HEK293 (cell line): ENCODE results near the gene IL18R1.
A peak's percentile ranks its signal among the peaks of the same experiment; 100 is the strongest.

Source experiments
- CTCF ChIP-seq: fragments of 450-650 bp; formaldehyde crosslinking; IDR thresholded peaks from 2 replicates; pipeline ENCODE4 v1.5.1; 2016; ENCODE audit warnings: missing biosample characterization, missing genetic modification characterization
- GLIS1 ChIP-seq: fragments of 450-650 bp; formaldehyde crosslinking; IDR thresholded peaks from 2 replicates; pipeline ENCODE4 v1.5.1; 2016; ENCODE audit warnings: missing biosample characterization, missing genetic modification characterization
- KLF10 ChIP-seq: fragments of 450-650 bp; IDR thresholded peaks from 2 replicates; pipeline ENCODE4 v1.5.1; 2018; ENCODE audit warnings: missing biosample characterization, mild to moderate bottlenecking, missing genetic modification characterization
- MEIS1 ChIP-seq: sonication (generic); formaldehyde crosslinking; IDR thresholded peaks from 2 replicates; pipeline ENCODE4 v1.8.1; 2022; ENCODE audit warnings: missing genetic modification reagents, mild to moderate bottlenecking, borderline replicate concordance
- MYNN ChIP-seq: fragments of 450-650 bp; formaldehyde crosslinking; IDR thresholded peaks from 2 replicates; pipeline ENCODE4 v1.5.1; 2016; ENCODE audit warnings: missing biosample characterization, missing genetic modification characterization, borderline replicate concordance
- OVOL3 ChIP-seq: fragments of 450-650 bp; formaldehyde crosslinking; IDR thresholded peaks from 2 replicates; pipeline ENCODE4 v1.5.1; 2016; ENCODE audit warnings: missing biosample characterization, missing genetic modification characterization
- PATZ1 ChIP-seq: fragments of 450-650 bp; formaldehyde crosslinking; IDR thresholded peaks from 2 replicates; pipeline ENCODE4 v1.5.1; 2016; ENCODE audit warnings: missing biosample characterization, missing genetic modification characterization
- REPIN1 ChIP-seq: fragments of 450-650 bp; formaldehyde crosslinking; IDR thresholded peaks from 2 replicates; pipeline ENCODE4 v1.5.1; 2017; ENCODE audit warnings: missing biosample characterization, missing genetic modification characterization, low read depth
- YY1 ChIP-seq: fragments of 450-650 bp; formaldehyde crosslinking; IDR thresholded peaks from 2 replicates; pipeline ENCODE4 v1.5.1; 2018; ENCODE audit warnings: missing biosample characterization, missing genetic modification characterization
- ZBTB20 ChIP-seq: fragments of 450-650 bp; formaldehyde crosslinking; IDR thresholded peaks from 2 replicates; pipeline ENCODE4 v1.5.1; 2016; ENCODE audit warnings: missing biosample characterization, missing genetic modification characterization
- ZBTB26 ChIP-seq: fragments of 450-650 bp; formaldehyde crosslinking; optimal IDR thresholded peaks from 2 replicates; pipeline ENCODE3; 2016; ENCODE audit warnings: missing biosample characterization, mild to moderate bottlenecking, missing genetic modification characterization
- ZBTB48 ChIP-seq: fragments of 450-650 bp; formaldehyde crosslinking; IDR thresholded peaks from 2 replicates; pipeline ENCODE4 v1.5.1; 2016; ENCODE audit warnings: missing biosample characterization, missing genetic modification characterization
- ZBTB8A ChIP-seq: fragments of 450-650 bp; formaldehyde crosslinking; IDR thresholded peaks from 2 replicates; pipeline ENCODE4 v1.5.1; 2016; ENCODE audit warnings: missing biosample characterization, missing genetic modification characterization
- ZEB2 ChIP-seq: fragments of 450-650 bp; formaldehyde crosslinking; IDR thresholded peaks from 2 replicates; pipeline ENCODE4 v1.5.1; 2016; ENCODE audit warnings: missing biosample characterization, missing genetic modification characterization
- ZFP41 ChIP-seq: fragments of 450-650 bp; formaldehyde crosslinking; IDR thresholded peaks from 2 replicates; pipeline ENCODE4 v1.5.1; 2016; ENCODE audit warnings: missing biosample characterization, missing genetic modification characterization, borderline replicate concordance
- ZFP69B ChIP-seq: fragments of 450-650 bp; formaldehyde crosslinking; IDR thresholded peaks from 2 replicates; pipeline ENCODE4 v1.5.1; 2016; ENCODE audit warnings: missing biosample characterization, missing genetic modification characterization
- ZNF146 ChIP-seq: fragments of 450-650 bp; formaldehyde crosslinking; IDR thresholded peaks from 2 replicates; pipeline ENCODE4 v1.5.1; 2016; ENCODE audit warnings: missing biosample characterization, missing genetic modification characterization
- ZNF2 ChIP-seq: fragments of 450-650 bp; formaldehyde crosslinking; IDR thresholded peaks from 2 replicates; pipeline ENCODE4 v1.5.1; 2016; ENCODE audit warnings: missing biosample characterization, missing genetic modification characterization
- ZNF202 ChIP-seq: fragments of 450-650 bp; formaldehyde crosslinking; IDR thresholded peaks from 2 replicates; pipeline ENCODE4 v1.5.1; 2016; ENCODE audit warnings: missing biosample characterization, missing genetic modification characterization, borderline replicate concordance
- ZNF211 ChIP-seq: fragments of 450-650 bp; formaldehyde crosslinking; IDR thresholded peaks from 2 replicates; pipeline ENCODE4 v1.5.1; 2016; ENCODE audit warnings: low read depth, missing biosample characterization, missing genetic modification characterization
- ZNF221 ChIP-seq: fragments of 450-650 bp; formaldehyde crosslinking; IDR thresholded peaks from 2 replicates; pipeline ENCODE4 v1.5.1; 2017; ENCODE audit warnings: missing biosample characterization, missing genetic modification characterization, borderline replicate concordance
- ZNF239 ChIP-seq: fragments of 450-650 bp; formaldehyde crosslinking; IDR thresholded peaks from 2 replicates; pipeline ENCODE4 v1.5.1; 2016; ENCODE audit warnings: missing biosample characterization, missing genetic modification characterization
- ZNF274 ChIP-seq, 2 experiments: fragments of 200-500 bp in 1 of 2; fragments of 450-650 bp in 1 of 2; sonication (Bioruptor generic) in 1 of 2; formaldehyde crosslinking in 1 of 2; IDR thresholded peaks; 2 replicates each; pipeline versions ENCODE4 v1.5.1 to v1.6.1; 2014 to 2016; ENCODE audit warnings: borderline replicate concordance in 1 of 2, inconsistent platforms in 1 of 2, low read length in 1 of 2, missing biosample characterization in 1 of 2, missing genetic modification characterization in 1 of 2
- ZNF302 ChIP-seq: fragments of 450-650 bp; formaldehyde crosslinking; IDR thresholded peaks from 2 replicates; pipeline ENCODE4 v1.5.1; 2016; ENCODE audit warnings: missing biosample characterization, missing genetic modification characterization, low read depth
- ZNF324 ChIP-seq: fragments of 450-650 bp; formaldehyde crosslinking; IDR thresholded peaks from 2 replicates; pipeline ENCODE4 v1.5.1; 2016; ENCODE audit warnings: missing biosample characterization, missing genetic modification characterization
- ZNF362 ChIP-seq: fragments of 450-650 bp; formaldehyde crosslinking; IDR thresholded peaks from 2 replicates; pipeline ENCODE4 v1.5.1; 2016; ENCODE audit warnings: missing biosample characterization, missing genetic modification characterization
- ZNF394 ChIP-seq: fragments of 450-650 bp; formaldehyde crosslinking; IDR thresholded peaks from 2 replicates; pipeline ENCODE4 v1.5.1; 2016; ENCODE audit warnings: missing biosample characterization, missing genetic modification characterization, mild to moderate bottlenecking, moderate library complexity, borderline replicate concordance
- ZNF404 ChIP-seq: fragments of 450-650 bp; formaldehyde crosslinking; IDR thresholded peaks from 2 replicates; pipeline ENCODE4 v1.5.1; 2017; ENCODE audit warnings: missing biosample characterization, missing genetic modification characterization
- ZNF433 ChIP-seq: fragments of 450-650 bp; formaldehyde crosslinking; IDR thresholded peaks from 2 replicates; pipeline ENCODE4 v1.5.1; 2016; ENCODE audit warnings: missing biosample characterization, missing genetic modification characterization, low read depth
- ZNF529 ChIP-seq: fragments of 450-650 bp; formaldehyde crosslinking; IDR thresholded peaks from 2 replicates; pipeline ENCODE4 v1.5.1; 2017; ENCODE audit warnings: missing genetic modification characterization, missing biosample characterization; ENCODE audit not compliant: insufficient replicate concordance
- ZNF549 ChIP-seq: fragments of 450-650 bp; IDR thresholded peaks from 2 replicates; pipeline ENCODE4 v1.5.1; 2018; ENCODE audit warnings: missing biosample characterization, missing genetic modification characterization, mild to moderate bottlenecking, inconsistent platforms, moderate library complexity
- ZNF558 ChIP-seq: fragments of 450-650 bp; formaldehyde crosslinking; IDR thresholded peaks from 2 replicates; pipeline ENCODE4 v1.5.1; 2016; ENCODE audit warnings: missing biosample characterization, missing genetic modification characterization
- ZNF654 ChIP-seq: fragments of 450-650 bp; formaldehyde crosslinking; IDR thresholded peaks from 2 replicates; pipeline ENCODE4 v1.5.1; 2016; ENCODE audit warnings: low read depth, missing biosample characterization, missing genetic modification characterization
- ZNF785 ChIP-seq: fragments of 450-650 bp; formaldehyde crosslinking; IDR thresholded peaks from 2 replicates; pipeline ENCODE4 v1.5.1; 2016; ENCODE audit warnings: missing biosample characterization, missing genetic modification characterization

Gene IL18R1

GRCh38 chr2:102355526-102356380, at the start of gene IL18R1 (continued):
- no peak for TF ChIP-seq ZNF211 (tag by site-specific recombination)
- no peak for TF ChIP-seq ZNF529 (tag by site-specific recombination)
- peak; percentile 44; the same call in 1 of the 2 replicates for TF ChIP-seq ZBTB8A (tag by site-specific recombination)
- no peak for TF ChIP-seq ZNF274 (IDR thresholded peaks at IDR 0.05; ENCODE audit: low read length)
- no peak for TF ChIP-seq ZNF274 (tag by site-specific recombination; IDR thresholded peaks at IDR 0.05; ENCODE audit: borderline replicate concordance)
- no peak for TF ChIP-seq ZNF2 (tag by site-specific recombination)
- no peak for TF ChIP-seq MYNN
- no peak for TF ChIP-seq ZNF785
- no peak for TF ChIP-seq ZFP41 (tag by site-specific recombination)
- no peak for TF ChIP-seq ZNF394
- no peak for TF ChIP-seq ZNF202 (tag by site-specific recombination)
- no peak for TF ChIP-seq ZNF558 (tag by site-specific recombination)
- no peak for TF ChIP-seq OVOL3 (tag by site-specific recombination)
- TF ChIP-seq ZBTB20 (tag by site-specific recombination), result peak; percentile 75
- TF ChIP-seq MEIS1 (CRISPR knock-in tag), result no peak
- TF ChIP-seq ZNF146 (tag by site-specific recombination), result no peak
- TF ChIP-seq ZNF324 (tag by site-specific recombination), result no peak
- no peak for TF ChIP-seq GLIS1 (tag by site-specific recombination)
- 0 out of 2 replicates have a peak, but pooled peaks have one; percentile 43 for TF ChIP-seq ZEB2 (tag by site-specific recombination)
- TF ChIP-seq REPIN1 (tag by site-specific recombination), result no peak
- TF ChIP-seq ZNF362 (tag by site-specific recombination), result no peak
- no peak for TF ChIP-seq ZNF221
- TF ChIP-seq ZNF549 (tag by site-specific recombination), result no peak
- TF ChIP-seq YY1 (tag by site-specific recombination), result no peak
- peak; percentile 73; the same call in 1 of the 2 replicates for TF ChIP-seq CTCF (tag by site-specific recombination)
- peak; percentile 74 for TF ChIP-seq ZBTB26
- TF ChIP-seq ZNF433, result no peak
- no peak for TF ChIP-seq ZNF239 (tag by site-specific recombination)
- no peak for TF ChIP-seq ZNF302
- TF ChIP-seq ZNF654 (tag by site-specific recombination), result peak; percentile 22; the same call in 1 of the 2 replicates
- TF ChIP-seq PATZ1, result peak; percentile 36
- peak; percentile 71 for TF ChIP-seq ZFP69B (tag by site-specific recombination)
- TF ChIP-seq ZNF404 (tag by site-specific recombination), result no peak
- TF ChIP-seq ZBTB48 (tag by site-specific recombination), result 0 out of 2 replicates have a peak, but pooled peaks have one; percentile 31
- no peak for TF ChIP-seq KLF10 (tag by site-specific recombination)
